RPMI8226 (cell line): ENCODE data around the gene TPM1.
A peak's percentile ranks its signal among the peaks of the same experiment; 100 is the strongest.

ENCODE experiments used
- DNase-seq: peaks from one replicate; pipeline ENCODE4 v3.0.0-alpha.2; 2015

The TPM1 gene

DNA sequence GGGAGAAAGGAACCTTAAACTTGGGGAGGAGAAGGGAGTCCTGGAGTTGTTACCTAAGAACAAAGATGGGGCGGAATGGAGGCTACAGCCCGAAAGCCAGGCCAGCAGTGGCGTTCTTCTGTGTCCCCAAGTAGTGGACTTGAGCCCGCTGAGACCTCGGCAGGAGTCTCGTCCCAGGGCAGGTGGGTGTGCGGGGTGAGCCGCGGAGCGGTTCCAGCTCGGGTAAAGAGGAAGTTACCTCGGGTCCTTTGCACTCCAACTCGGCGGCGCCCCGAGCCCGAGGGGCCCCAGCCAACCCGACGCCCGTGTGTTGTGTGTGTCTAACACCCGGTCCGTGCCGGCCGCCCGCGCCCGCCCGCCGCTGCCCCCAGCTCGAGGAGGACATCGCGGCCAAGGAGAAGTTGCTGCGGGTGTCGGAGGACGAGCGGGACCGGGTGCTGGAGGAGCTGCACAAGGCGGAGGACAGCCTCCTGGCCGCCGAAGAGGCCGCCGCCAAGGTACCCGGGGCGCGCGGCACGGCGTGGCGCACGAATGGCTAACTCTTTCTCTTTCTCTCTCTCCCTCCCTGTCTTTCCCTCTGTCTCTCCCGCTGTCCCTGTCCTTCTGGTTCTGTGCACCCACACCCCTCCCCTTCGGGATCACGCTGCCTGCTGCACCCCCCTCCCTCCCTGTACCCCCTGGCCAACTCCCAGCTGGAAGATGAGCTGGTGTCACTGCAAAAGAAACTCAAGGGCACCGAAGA lies 959 bp downstream of the TPM1 start:
- peak; percentile 66 for DNase-seq

DNA sequence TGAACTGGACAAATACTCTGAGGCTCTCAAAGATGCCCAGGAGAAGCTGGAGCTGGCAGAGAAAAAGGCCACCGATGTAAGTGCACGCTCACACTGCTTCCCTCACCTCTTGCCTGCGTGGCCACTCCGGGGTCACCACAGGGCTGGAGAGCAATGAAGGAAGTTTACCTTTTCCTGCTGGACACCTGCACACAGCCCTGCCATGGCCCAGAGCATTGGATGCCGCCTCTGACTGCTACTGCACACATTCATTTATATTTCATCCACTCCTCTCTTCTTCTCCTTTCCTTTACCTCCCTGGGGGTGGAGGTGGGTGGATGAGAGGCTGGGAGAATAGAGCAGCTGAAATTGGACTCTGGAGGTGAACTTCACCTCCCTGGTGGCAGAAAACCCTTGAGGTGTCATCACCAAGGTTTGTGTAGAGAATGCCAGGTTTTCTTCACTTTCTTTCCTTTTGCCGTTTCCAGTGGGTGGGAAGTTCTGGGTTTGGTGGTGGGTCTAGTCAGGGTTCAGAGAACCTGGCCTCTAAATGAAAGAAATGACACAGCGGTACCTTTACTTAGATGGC lies 1.6 kb downstream of the TPM1 start:
- DNase-seq: no peak

DNA sequence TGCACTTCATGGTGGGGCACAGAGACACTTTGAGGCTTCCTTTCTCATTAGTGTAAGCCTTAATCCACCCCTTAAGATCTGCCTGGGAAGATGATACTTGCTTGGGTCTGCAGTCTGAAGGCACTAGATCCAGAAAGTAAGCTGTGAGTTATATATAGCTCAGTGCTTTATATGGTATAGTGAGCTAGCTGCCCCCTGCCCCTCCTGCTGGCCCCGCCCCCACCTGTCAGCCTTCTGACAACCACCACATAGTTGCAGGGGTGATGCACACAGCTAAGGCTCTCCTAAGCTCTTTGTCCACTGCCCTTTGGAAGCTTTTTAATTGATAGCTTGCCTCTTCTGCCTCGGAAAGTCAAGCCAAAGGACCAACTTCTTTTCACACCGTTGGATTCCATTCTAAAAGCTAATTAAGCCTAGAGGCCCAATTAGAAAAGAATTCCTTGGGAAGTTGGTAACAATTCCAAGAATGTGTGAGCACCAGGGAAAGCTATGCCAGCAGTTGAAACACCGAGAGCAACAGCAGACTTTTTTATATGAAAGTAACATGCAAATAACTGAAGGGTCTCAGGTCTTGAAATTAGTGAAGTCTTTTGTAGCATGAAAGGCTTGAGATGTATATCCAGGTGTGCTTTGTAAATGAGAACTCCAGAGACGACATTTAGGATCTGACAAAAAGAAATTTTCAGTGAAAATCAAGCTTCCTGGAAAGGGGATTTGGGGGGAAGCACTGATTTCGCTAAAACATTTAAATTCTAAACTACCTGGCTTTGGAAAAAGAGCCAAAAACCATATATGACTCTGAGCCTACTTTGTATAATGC lies 2.3 kb downstream of the TPM1 start:
- DNase-seq: no peak

DNA sequence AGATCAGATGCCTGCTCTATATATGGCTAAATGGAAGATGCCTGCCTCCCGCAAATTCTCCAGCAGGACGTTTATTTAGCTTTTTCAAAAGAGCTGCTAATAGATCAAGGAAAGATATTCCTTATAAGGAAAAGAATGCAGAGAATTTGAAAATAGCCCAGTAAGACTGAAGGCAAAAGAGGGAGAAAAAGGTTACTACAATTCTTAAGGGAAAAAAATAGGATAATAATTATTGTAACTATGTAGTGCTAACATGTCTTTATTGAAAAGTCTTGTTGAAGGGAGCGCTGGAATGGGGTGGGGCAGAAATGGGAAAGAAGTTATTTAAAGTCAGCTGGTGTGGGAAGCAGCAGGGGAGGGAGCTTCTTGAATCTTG lies 2.9 kb downstream of the TPM1 start:
- no peak for DNase-seq

DNA sequence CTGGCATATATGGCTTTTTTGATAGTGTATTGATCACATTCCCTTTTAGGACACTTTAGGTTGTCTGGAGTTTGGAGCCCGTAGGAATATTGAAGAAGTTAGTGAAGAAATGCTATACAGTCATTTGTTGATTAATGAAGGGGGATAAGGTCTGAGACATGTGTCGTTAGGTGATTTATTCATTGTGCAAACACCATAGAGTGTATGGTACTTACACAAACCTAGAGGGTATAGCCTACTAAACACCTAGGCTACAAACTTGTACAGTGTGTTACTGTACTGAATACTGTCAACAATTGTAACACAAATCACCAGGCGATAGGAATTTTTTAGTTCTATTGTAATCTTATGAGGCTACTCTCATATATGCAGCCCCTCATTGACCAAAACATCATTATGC lies 3.3 kb downstream of the TPM1 start:
- DNase-seq: no peak

DNA sequence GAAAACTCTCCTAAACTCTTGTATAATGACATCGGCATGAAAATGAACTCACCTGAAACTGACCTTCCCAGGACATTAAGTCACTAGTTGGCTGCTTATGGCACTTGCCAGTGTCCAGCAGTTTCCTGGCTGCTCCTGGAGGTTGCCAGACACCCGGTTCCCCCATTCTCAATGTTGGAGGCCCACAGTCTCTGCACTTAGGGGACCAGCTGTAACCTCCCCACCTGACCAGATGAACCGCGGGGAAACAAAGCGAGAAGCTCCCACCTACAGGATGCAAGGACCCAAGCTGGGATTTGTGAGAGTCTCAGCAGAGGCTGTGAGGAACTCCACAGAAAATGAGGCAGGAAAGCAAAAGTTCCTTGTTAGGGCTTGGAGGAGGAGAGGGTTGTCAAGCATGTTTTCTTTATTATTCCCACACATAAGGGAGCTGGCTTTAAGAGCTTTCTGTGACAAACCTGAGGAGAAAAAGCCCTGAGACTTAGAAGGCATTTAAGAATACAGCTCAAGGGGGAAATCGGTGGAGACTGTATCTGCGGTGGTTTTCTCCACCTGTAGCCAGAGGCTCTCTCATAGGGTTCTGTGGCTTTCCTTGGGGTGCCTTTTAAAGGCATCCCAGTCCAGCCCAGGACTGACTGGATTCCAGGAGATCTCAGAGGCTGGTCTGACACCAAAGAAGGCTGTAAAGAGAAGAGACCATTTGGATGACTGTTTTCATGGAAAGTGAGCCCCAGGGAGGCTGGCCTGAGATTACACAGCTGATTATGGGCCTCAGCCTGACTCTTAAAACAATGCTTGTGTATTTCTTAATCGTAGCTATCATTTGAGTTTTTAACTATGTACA lies 4.6 kb downstream of the TPM1 start:
- DNase-seq: no peak

DNA sequence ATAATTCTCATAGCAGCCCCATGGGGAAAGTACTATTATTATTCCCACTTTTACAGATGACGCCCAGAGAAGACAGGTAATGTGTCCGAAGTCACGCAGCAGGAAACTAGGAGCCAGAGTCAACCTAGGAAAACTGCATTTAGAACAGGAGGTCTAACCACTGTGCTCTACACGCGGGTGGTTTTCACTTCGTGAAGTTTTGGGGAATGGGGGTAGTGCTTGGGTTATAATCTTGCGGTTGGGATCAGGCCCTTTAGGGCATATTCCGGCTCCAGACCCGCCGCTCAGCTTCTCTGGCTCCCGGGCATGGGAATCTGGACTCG lies 5.2 kb downstream of the TPM1 start:
- DNase-seq: no peak

DNA sequence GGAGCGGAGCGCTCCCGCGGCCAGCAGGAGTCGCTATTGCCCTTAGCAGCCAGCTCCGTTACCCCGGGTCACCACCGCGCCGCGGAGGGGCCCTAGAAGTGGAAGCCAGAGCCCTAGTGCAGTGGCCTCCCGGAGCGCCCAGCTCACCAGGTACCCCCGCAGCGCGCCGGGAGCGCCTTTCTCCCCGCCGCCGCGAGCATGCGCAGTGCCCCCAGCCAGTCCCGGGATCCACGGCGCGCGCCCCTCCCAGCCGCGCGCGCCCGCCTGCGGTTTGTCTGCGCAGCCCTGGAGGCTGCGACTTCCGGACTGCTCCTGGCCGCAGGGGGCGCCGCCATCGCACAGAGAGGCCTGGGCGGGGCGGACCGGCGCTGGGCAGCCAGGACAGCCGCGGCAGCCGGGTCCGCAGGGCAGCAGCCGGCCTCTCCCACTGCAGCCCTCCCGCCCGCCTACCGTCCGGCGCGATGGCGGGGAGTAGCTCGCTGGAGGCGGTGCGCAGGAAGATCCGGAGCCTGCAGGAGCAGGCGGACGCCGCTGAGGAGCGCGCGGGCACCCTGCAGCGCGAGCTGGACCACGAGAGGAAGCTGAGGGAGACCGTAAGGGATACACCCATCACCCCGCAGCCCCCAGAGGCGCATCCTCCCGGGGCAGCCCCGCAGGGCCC lies 5.7 kb downstream of the TPM1 start:
- peak; percentile 95 for DNase-seq

DNA sequence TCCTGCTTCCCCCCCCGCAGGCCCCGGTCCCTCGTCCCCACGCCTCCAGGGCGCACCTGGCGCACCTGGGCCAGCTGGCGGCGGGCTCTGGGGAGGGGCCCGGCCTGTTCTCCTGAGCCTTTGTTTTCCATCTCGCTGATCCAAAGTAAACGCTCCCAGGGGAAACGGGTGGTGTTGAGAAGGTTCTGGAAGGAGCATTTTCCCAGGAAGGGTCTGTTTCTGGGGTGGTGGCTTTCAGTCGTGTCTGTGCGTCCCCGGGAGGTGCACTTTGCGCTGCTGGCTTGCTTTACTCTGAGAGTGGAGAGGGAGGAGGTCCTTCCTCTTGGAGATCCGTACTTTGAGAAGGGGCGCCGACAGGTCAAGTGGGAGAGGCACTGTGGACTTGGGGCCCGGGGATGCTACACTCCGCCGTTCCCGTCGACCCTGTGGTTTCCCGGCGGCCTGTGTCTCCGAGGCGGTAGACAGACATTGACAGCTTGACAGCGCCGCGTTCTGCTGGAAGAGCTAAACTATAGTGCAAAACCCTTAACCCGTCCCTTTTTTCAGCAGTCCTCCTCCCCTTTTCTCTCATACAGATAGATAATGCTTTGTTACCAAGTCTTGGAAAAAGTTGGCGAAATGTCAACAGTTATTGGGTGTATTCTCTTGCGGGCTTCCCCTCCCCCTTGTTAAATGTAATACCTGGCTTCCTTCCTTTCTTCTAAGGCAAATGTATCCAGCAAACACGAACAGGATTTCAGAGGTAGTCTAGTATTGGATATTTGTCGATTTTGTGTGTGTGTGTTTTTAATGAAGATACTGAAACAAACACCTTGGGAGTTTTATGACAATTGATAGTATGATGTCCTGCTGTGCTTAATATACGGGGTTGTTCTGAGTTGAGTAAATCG lies 6.5 kb downstream of the TPM1 start:
- DNase-seq: peak; percentile 78

DNA sequence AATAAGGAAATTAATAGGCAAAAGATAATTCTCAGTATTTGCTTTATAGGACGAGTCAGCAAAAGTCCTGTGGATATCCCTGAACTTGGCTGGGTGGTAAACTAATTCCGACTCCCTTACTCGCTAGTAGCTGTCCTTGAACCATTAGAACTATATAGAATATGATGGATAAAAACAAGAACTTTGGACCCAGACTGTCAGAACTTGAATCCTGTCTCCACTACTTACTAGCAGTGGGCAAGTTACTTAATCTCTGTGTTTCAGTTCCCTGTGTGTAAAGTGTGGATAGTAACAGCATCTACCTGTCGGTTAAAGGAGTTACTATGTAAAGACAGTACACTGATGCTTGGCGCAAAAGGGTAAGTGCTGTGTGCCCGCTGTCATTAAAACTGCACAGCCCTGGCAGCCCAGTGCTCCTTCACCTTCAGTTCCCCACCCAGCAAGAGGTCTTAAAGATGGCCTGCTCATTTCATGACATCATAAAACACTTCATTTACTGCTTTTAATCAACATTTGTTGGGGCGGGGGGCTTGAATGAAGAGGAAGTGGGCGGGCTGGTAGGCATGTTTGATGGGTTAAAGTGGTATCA lies 7.3 kb downstream of the TPM1 start:
- DNase-seq: no peak

DNA sequence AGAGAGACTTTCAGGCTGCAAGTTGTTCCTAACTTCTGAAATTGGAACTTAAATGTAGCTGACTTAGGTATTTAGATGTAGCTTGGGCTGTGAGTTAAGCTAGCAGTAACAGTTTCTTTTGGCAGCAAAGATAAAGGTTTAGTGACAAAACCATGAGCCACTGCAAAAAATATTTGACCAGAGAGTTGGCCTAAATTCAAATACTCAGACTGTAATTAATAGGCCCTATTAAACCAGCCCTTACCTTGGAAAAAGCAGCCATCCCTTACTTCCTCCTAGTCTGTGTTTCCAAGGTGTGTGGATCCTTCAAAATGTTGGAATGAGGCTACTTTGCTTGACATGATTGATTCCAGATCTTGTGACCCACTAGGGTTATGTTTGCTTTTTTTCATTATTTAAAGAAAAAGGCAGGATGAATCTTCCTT lies 8.2 kb downstream of the TPM1 start:
- DNase-seq: peak; percentile 47

DNA sequence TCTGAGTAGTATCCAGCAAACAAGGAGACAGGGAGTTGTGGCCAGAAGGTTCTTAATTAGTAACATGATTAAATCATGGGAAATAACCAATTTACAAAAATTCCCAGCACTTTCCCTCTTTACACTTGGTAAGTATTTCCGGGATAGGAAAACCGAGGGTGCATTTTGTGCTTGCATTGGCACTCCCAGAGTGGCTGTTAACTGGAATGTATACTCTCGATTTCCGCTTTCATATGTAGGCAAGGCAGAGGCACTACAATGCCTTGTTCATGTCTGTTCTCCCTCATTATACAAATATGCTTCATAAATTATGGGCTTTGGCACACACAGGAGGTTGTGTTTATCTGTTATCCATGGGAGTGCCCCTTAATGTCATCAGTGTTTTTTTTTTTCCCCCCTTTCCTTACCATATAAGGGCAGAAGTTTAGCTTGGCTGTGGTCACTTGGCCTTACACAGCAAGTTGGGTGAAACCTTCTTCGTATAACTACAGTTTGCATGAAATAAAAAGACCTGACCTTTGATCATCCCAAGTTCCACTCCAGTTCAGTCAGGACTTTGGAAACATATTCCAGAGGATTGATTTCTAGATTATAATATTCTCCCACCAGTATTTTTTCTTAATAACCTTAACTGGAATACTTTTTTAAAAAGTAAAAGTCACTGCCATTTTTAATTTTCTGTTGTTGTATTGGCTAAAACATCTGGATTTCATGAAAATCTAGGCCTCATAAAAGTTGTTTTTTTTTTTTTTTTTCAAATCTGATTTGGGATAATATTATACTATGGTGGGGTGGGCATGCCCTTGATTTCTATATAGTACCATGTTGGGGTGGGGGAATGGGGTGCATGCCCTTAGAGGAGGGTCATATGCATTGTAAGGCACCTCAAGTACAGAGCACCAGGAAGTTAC lies 8.9 kb downstream of the TPM1 start:
- no peak for DNase-seq

DNA sequence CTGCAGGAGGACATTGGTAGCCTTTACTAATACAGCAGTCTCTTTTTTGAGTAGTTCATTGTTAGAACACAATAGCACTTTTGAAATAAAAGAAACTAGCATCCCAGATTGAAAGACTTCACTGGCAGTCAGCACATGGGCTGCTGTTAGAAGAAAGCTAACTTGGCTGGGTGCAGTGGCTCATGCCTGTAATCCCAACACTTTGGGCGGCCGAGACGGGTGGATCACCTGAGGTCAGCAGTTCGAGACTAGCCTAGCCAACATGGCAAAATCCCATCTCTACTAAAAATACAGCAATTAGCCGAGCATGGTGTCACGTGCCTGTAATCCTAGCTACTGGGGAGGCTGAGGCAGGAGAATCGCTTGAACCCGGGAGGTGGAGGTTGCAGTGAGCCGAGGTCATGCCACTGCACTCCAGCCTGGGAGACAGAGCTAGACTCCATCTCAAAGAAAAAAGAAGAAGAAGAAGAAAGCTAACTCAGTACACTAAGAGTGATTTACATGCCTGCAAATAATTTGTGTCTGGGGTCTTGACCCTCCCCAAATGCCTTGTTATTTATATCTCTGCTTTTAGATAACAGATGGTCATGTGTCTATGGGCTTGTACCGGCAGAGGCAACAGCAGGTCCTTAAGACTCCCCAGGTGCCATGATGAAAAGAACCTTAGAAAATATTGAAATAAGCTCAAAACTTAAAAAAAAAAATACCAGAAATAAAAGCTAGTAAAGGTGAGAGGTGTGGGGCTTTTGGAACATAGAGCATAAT lies 9.7 kb downstream of the TPM1 start:
- DNase-seq: no peak

DNA sequence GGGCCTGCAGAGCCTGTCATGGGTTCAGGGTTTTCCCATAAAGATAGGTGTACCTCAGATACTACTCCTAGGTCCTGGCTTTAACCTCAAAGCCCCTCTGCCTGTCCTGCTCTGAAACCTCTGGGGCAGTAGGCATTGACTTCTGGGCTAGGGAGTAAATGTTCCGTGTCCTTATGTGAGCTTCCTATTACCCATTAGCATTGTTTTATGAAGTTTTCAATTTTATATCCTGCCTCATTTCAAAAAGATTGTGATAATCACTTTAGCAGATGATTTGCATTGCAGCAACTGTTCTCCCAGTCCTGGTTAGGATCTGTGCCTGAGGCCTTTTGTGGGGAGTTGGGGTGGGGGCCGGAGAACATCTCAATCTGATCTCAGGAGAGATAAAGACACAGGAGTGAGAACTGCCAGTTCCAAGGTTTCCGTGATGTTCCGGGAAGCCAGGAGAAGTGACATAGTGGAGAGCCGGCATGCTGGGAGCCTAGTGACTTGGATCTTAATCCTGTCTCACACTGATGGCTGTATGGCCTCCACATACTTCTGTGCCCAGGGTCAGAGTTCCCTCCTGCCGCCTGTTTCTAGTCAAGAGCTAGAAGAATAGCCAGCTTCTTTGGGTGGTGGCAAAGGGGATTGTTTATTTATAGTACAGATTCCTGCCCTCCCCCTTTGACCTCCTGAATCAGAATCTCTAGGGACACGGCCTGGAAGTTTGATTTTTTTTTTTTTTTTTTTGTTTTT lies 10.6 kb downstream of the TPM1 start:
- no peak for DNase-seq

DNA sequence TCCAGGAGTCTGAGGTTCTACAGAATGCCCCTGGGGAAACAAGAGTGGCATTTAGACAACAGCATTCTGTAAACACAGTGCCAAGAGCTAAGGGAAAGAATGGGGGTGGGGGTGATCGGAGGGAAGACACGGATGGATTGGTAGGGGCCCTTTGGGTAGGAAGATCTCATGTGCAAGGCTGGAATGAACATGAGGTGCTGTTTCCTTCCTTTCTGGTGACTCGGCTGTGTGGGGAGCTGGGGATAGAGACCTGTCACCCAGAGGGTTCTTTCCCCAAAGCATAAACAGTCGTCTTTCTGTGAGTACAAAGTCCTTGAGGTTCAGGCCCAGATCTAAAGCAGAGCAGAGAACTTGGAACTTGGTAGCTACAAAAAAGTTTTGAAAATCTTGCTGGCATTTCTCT lies 11.7 kb downstream of the TPM1 start:
- DNase-seq: no peak

DNA sequence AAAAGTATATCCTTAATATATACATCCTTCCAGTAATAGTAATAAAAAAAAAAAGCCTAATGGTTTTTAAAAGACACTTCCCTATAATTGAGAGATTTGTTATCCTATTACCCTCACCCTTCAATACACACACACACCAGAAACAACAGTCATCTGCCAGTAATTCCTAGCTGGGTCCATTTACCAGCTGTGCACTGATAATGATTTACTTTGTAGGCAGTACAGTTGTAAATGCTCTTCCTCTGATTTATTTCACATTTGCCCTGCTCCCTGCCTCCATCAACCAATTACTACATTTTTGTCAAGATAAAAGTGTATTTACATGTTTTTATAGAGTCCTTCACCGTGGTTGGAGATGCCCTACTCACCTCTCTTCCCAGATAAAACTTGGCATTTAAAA lies 12.4 kb downstream of the TPM1 start:
- DNase-seq: no peak

DNA sequence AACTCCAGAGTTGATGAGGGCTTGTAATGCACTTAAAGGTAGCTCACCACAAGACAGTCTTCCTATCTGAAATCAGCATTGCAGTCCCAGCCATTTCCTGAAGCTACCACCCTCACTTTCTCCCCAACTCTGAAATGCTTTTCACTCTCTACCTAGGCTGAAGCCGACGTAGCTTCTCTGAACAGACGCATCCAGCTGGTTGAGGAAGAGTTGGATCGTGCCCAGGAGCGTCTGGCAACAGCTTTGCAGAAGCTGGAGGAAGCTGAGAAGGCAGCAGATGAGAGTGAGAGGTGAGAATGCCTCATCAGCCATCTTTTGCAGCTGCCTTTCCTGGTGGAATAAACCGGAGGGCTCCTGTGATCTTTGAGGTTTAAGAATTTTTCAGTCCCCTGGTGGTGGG lies 14.3 kb downstream of the TPM1 start:
- DNase-seq: peak; percentile 81

DNA sequence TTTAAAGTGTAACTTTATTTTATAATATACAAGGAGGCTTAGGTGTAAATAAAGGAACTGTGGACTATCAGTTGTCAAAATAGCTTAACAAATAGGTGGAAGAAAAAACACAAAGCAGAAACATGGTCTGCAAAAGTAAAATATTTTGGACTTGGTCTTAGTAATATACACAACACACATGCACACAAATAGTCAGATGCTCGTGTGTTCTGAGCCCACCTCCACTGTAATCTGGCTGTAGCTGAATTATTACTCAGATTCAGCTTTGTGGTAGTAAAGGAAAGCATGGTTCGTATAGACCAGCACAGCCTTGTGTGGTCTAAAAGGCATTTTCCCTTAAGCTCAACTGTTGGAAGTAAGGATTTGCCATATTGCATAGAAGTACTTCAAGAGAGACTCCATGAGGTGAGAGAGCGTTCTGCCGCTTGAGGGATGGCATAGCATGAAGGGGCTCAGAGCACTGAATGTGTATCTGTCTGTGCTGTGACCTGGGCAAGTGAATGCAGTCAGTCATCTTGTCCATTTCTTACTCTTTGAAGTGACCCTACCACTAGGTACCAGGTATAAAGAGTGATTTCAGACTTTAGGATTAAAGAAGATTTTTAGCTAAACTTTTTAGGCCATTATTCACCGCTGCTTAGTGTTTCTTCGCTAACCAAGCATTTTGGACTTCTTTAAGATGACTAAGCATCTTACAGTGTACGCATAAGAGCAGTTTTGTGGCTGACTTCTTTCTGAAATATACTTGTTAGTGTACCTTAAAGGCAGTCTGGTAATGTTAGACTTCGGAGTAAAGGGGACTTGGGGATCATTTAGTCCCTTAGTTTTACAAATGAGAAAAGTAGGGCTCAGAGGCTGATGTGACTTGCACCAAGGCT lies 15.2 kb downstream of the TPM1 start:
- no peak for DNase-seq
